HG03064 (cell line): ENCODE results near the gene BDP1.
"Not testable (repeated sequence)": the region's sequence is repeated elsewhere in the genome, so short reads cannot be mapped to it uniquely, and the experiment has no call there.

Experiments
- ATAC-seq: cut with Tn5 transposase; IDR thresholded peaks from one replicate; pipeline ENCODE4 v1.9.1; 2021; ENCODE audit warnings: low read depth; ENCODE audit not compliant: unreplicated experiment

Gene BDP1

GRCh38 chr5:71461360-71461759 lies 5.9 kb downstream of the BDP1 start:
- ATAC-seq: no peak

- no peak for ATAC-seq
These were observed 15.7 kb downstream of the BDP1 start for GRCh38 chr5:71471193-71471592.

- ATAC-seq: no peak
These were observed 20.4 kb downstream of the BDP1 start for GRCh38 chr5:71475788-71476384.

GRCh38 chr5:71481441-71481840 lies 26.0 kb downstream of the BDP1 start:
- ATAC-seq: no peak

- ATAC-seq: no peak
These were observed 26.7 kb downstream of the BDP1 start for GRCh38 chr5:71482132-71482531.

GRCh38 chr5:71483355-71483754 lies 27.9 kb downstream of the BDP1 start:
- no peak for ATAC-seq

- no peak for ATAC-seq
These were observed 37.6 kb downstream of the BDP1 start for GRCh38 chr5:71492817-71493615.

GRCh38 chr5:71494202-71494601 lies 38.8 kb downstream of the BDP1 start:
- not testable (repeated sequence) for ATAC-seq

- not testable (repeated sequence) for ATAC-seq
These were observed 43.3 kb downstream of the BDP1 start for GRCh38 chr5:71498756-71499155.

GRCh38 chr5:71503536-71503935 lies 48.1 kb downstream of the BDP1 start:
- ATAC-seq: no peak

- no peak for ATAC-seq
These were observed 66.7 kb downstream of the BDP1 start for GRCh38 chr5:71522151-71522550.

- not testable (repeated sequence) for ATAC-seq
These were observed 70.2 kb downstream of the BDP1 start for GRCh38 chr5:71525611-71526010.

- no peak for ATAC-seq
These were observed 72.8 kb downstream of the BDP1 start for GRCh38 chr5:71528206-71528605.

- ATAC-seq: no peak
These were observed 74.2 kb downstream of the BDP1 start for GRCh38 chr5:71529682-71530081.

- no peak for ATAC-seq
These were observed 77.7 kb downstream of the BDP1 start for GRCh38 chr5:71533142-71533541.

- no peak for ATAC-seq
These were observed 78.2 kb downstream of the BDP1 start for GRCh38 chr5:71533615-71534014.

- no peak for ATAC-seq
These were observed 82.2 kb downstream of the BDP1 start for GRCh38 chr5:71537687-71538086.

GRCh38 chr5:71550885-71551284 lies 95.4 kb downstream of the BDP1 start:
- ATAC-seq: not testable (repeated sequence)

- ATAC-seq: not testable (repeated sequence)
These were observed 96.1 kb downstream of the BDP1 start for GRCh38 chr5:71551582-71551981.

GRCh38 chr5:71552026-71552749 lies 96.7 kb downstream of the BDP1 start:
- not testable (repeated sequence) for ATAC-seq

- ATAC-seq: no peak
These were observed 107.7 kb downstream of the BDP1 start for GRCh38 chr5:71563161-71563560.
